AG10803 (cell line): ENCODE results near the gene SLCO3A1.
A peak's percentile ranks its signal among the peaks of the same experiment; 100 is the strongest.

Experiments used
- DNase-seq: peaks from one replicate; pipeline ENCODE4 v3.0.0; 2010; ENCODE audit warnings: low read depth
- H3K4me3 ChIP-seq: 2 replicates; pipeline ENCODE4 v1.5.1; 2011; ENCODE audit warnings: mild to moderate bottlenecking, low read length, control low read depth
- CTCF ChIP-seq: conservative IDR thresholded peaks from 2 replicates; pipeline ENCODE4 v1.5.1; 2011; ENCODE audit warnings: mild to moderate bottlenecking, low read length, control low read depth, inconsistent platforms

Gene SLCO3A1

GRCh38 chr15:92034227-92034626 lies 180.7 kb downstream of the SLCO3A1 start:
- DNase-seq = peak; percentile 23
- TF ChIP-seq CTCF = no peak
- H3K4me3 ChIP-seq = no peak overlapping the region

GRCh38 chr15:92035551-92035950 lies 182.0 kb downstream of the SLCO3A1 start:
- TF ChIP-seq CTCF = no peak
- DNase-seq = no peak

GRCh38 chr15:92035961-92036360 lies 182.5 kb downstream of the SLCO3A1 start:
- no peak for TF ChIP-seq CTCF
- DNase-seq = peak; percentile 18
- no peak overlapping the region for H3K4me3 ChIP-seq

More at GRCh38 chr15:92035551-92035950, 182.0 kb downstream of the SLCO3A1 start:
- no peak overlapping the region for H3K4me3 ChIP-seq

- no peak for DNase-seq
- no peak for TF ChIP-seq CTCF
- no peak overlapping the region for H3K4me3 ChIP-seq
Measured at GRCh38 chr15:92037491-92037890, 184.0 kb downstream of the SLCO3A1 start.

- no peak for DNase-seq
- TF ChIP-seq CTCF = no peak
- no peak overlapping the region for H3K4me3 ChIP-seq
Measured at GRCh38 chr15:92040350-92040749, 186.8 kb downstream of the SLCO3A1 start.

- TF ChIP-seq CTCF = no peak
- no peak for DNase-seq
- no peak overlapping the region for H3K4me3 ChIP-seq
Measured at GRCh38 chr15:92041371-92041770, 187.9 kb downstream of the SLCO3A1 start.

- H3K4me3 ChIP-seq = no peak overlapping the region
- DNase-seq = no peak
- no peak for TF ChIP-seq CTCF
Measured at GRCh38 chr15:92043283-92043682, 189.8 kb downstream of the SLCO3A1 start.
